Middle frontal gyrus (tissue), 1 donor: Measurements from ENCODE around the gene MATK.
"Not testable (repeated sequence)": the region's sequence is repeated elsewhere in the genome, so short reads cannot be mapped to it uniquely, and the experiment has no call there.

Experiments used
- DNase-seq: peaks from one replicate; pipeline ENCODE4 v3.0.0-alpha.2; 2015; ENCODE audit warnings: low spot score; ENCODE audit errors: extremely low spot score

Gene MATK

GRCh38 chr19:3816148-3816547 is 30.0 kb upstream of the MATK start:
- DNase-seq = not testable (repeated sequence)

DNA sequence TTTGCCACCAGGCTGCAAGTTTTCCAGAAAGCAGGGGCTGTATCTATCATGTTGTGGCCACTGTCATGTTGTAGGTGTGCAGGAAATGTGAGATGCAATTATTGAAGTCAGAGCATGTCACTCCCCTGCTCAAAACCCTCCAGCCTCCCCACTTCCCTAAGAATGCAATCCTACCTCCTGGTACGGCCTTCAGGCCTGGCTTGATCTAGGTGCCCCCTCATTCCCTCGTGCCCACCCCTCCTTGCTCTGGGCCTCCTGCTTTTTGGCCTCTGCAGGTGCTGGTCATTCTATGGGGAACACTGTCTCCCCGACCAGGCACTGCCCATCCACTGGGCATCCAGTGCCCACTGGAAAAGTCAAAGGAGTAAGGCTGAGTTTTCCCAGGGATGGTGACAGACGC is 28.5 kb upstream of the MATK start:
- DNase-seq = no peak

DNA sequence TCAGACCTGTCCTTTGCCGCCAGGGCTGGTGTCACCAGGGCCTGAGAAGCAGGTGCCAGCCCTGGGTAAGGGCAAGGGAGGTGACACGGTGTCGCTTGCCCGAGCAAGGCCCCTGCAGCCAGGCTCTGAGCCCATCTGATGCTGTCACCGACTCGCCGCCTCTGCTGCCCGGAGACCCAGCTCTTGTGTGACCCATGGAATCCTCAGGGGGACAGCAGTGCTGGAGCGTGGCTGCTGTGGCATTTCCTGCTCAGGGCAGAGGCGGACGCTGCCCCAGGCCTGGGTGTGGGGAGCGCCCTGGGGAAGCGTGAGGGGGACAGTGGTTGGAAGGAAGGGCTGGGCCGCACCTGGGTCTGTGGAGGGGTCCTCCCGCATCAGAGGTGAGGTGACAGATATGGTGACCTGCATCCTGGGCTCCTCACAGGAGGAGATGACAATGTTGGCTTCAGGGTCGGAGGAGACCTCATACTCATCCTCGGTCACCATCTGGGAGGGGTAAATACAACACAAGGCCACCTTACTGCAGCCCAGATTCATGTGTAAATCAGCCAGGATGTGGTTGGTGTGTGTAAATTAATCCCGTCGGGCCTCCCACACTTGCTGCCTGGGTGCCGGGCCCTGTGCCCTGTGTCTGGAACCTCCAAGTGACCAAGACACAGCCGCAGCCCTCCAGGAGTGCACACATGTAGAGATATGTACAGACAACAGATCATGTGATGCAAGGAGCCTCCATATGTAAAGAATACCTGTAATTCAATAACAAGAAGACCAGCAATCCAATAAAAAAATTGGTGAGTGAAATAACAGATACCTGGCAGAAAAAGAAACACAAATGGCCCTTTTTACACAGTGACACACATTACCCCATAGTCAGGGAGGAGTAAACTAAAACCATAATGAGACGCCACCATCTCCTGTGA is 27.6 kb upstream of the MATK start:
- no peak for DNase-seq

GRCh38 chr19:3810708-3811355 is 24.7 kb upstream of the MATK start:
- DNase-seq = no peak

DNA sequence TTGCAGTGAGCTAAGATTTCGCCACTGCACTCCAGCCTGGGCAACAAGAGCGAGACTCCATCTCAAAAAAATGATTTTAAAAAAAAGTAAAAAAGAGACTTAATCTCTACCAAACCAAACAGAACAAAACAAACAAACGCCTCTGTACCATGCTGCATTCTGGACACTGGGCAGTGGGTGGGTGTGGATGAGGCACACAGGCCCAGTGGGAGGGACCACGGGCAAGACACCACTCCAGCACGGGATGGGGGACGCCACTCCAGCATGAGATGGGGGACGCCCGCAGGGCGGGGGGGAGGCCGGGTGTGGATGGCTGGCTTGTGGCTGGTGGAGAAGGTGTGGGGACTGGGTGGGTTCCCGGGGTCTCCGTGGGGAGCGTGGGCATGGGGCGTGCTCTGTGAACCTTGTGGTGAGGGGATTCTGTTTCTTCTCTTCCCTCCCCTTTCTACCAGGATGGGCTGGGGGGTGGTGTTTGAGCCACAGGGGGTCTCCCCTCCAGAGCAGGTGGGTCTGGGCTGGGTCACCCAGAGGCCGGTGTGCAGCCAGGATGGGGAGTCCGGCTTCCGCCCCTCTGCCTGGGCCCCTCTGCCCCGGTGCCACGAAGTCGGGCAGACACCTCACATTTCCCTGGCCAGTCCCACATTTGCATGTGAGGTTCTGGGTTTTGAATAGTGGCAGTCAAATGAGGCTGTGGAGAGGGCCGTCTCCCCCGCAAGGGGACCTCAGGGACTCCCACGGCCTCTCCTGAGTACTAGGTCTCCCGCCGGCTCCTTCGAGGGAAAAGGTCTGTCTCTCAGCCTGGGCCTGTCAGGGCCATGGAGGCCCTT is 23.9 kb upstream of the MATK start:
- no peak for DNase-seq

DNA sequence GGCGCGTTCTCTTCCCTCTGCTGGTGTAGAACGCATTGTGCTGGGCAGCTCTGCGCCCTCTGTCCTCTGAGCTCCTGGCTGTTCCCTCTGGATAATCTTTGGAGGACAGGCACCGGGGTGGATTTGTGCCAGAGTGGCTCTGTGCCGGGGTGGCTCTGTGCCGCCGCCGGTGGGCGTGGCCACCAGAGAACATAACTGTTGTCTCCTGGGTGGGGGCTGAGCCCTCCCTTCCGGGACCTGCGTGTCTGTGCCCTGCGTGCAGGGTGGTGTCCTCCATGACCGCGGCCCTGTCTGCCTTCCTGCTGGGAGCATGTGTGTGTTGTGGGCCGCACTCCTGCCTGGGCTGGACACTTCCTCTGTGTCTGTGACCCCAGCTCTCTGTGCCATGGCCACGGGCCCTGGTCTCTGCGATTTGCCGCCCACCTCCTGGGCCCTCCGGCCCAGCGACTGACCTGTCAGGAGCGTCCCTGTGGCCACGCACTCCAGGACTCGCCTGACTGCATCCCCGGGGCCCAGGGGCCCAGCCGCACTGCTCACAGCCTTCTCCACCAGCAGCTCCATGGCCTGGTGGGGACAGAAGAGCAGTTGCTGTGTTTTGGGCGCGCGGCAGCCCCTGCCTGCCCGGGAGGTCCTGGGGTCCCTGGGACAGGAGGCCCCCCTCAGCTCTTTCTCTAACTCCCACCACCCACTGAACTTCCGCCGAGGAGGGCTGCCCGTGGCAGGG is 22.4 kb upstream of the MATK start:
- DNase-seq = no peak

DNA sequence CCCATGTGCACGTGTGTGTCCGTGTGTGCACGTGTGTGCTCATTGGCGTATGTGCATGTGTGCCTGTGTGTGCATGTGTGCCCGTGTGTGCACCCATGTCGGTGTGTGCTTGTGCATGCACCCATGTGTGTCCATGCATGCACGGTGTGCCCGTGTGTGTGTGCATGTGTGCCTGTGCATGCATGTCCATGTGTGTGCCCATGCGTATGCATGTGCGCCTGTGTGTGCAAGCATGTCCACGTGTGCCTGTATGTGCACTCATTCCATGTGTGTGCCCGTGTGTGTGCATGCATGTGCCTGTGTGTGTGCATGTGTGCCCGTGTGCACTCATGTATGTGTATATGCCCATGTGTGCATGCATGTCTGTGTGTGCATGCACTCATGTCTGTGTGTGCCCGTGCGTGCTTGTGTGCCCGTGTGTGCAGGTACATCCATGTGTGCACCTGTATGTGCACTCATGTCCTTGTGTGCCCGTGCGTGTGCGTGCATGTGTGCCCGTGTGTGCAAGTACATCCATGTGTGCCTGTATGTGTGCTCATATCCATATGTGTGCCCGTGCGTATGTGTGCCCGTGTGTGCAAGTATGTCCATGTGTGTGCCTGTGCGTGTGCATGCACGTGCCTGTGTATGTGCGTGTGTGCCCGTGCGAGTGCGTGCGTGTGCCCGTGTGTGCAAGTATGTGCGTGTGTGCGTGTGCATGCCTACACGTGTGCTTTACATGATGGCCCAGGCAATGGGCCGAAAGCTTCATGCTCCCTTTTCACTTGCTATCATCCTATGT is 21.6 kb upstream of the MATK start:
- DNase-seq = no peak

GRCh38 chr19:3807131-3807480 is 20.9 kb upstream of the MATK start:
- DNase-seq = no peak

DNA sequence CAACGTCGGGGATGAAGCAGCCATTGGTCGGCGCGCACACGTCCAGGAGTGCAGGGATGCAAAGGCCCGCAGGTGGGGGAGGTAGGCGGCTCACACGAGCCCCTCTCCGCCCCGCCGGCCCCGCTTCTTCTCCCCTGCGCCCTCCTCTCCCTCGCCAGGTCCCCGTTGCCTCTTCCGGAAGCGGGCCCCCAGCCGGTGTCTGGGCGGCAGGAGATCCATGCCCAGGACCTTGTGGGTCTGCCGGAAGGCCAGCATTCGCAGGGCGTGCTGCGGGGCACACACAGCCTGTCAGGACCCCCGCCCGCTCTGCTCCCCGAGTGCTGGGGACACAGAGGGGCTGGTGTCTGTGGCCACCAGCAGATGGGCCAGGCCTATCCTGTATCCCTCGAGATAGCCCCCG is 19.7 kb upstream of the MATK start:
- DNase-seq = no peak

GRCh38 chr19:3804429-3804828 is 18.2 kb upstream of the MATK start:
- DNase-seq = no peak

DNA sequence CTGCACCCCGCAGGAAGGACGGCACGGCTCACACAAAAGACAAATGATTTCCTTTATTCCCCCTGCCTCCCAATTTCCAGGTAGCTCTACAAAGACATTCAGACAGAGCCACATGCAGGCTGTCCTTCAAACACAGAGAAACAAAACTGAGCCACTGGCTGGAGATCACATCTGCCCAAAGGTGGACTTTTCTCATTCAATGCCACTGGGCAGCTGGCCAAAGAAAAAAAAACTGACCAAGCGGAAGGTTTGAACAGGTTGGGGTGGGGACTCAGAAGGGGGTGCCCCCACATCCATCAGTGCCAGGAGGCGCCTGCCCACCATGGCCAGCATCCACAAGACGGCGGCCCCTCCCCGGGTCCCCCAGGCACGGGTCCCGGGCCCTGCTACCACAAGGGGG is 17.8 kb upstream of the MATK start:
- DNase-seq = no peak

DNA sequence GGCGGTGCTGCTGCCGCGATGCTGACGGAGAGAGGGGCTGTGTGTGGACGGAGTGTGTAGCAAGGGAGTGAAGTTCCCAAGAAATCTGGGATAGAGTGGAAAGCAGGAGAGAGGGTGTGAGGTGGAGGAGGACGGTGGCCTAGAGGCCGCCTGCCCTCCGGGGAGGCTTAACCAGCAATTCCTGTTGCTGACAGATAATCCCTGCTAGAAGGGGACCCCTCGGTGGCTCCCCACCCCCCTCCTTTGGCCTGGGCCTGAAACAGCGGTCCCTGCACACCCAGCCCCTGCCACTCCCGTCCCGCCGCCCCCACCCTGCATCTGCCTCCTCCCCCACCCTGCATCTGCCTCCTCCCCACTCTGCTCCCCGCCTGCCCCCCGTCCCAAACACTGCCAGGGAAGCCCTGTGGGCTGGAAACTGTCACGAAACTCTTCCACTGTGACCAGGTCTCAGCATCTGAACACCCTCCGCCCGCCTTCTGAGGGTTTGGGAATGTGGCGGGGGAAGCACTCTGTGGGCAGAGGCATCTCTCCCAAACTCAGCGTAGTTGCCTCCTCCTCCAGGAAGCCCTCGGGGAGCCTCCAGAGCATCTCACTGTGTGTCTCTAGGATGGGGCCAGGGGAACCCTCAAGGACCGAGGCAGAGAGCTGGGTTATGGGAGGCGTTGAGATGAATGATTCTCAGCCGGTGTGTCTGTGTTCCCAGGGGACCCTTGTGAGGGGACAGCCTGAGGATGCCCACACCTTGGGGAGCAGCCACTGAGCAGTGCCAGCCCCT is 17.1 kb upstream of the MATK start:
- no peak for DNase-seq

- DNase-seq = peak; percentile 20
Measured at GRCh38 chr19:3801412-3802096, 15.4 kb upstream of the MATK start.

DNA sequence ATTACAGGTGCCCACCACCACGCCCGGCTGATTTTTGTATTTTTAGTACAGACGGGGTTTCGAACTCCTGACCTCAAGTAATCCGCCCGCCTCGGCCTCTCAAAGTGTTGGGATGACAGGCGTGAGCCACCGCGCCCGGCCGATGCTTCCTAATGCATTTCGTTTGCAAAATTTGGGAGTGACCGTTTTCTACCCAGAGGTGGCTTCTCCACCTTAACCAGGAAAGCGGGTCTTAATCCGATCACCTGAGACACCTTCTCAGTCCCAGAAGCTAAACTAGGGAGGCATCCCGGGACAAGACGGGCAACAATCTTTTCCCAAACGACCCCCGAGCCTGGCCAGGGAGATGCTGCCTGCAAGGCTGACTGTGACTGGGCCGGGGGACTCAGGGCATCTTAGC is 14.8 kb upstream of the MATK start:
- DNase-seq = no peak

- no peak for DNase-seq
Measured at GRCh38 chr19:3798137-3798536, 12.0 kb upstream of the MATK start.

- DNase-seq = no peak
Measured at GRCh38 chr19:3796358-3796757, 10.2 kb upstream of the MATK start.

GRCh38 chr19:3793799-3794198 is 7.6 kb upstream of the MATK start:
- DNase-seq = no peak

DNA sequence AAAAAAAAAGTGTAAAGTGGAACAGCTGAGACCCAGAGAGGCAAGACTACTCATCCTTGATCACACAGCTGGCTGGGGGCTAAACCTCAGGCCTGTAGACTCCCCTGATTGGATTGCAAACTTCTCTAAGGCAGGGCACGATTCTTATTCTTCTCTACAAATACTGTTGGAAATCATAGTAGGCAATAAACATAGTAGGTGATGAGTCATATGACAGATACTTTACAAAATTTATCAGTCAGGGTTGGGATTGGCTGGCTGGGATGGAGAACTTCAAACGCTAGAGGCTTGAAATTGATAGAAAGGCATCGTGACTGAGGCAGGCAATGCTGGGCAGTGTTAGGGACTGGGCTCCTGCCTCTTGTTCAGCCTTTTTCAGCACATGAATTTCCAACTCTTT is 5.9 kb upstream of the MATK start:
- no peak for DNase-seq

- no peak for DNase-seq
Measured at GRCh38 chr19:3790941-3791340, 4.8 kb upstream of the MATK start.
